DMS79 (cell line): ENCODE results near the gene BOLL.
"Not testable (repeated sequence)": the region's sequence is repeated elsewhere in the genome, so short reads cannot be mapped to it uniquely, and the experiment has no call there.

Source experiments
- DNase-seq: peaks from one replicate; lab custom pipeline; 2025; lab: John Stamatoyannopoulos, UW

BOLL gene

GRCh38 chr2:197798187-197798586, 13.1 kb upstream of the BOLL start:
- DNase-seq, result no peak

- DNase-seq, result no peak
These were observed 10.2 kb upstream of the BOLL start for GRCh38 chr2:197795277-197795676.

GRCh38 chr2:197793456-197793855, 8.3 kb upstream of the BOLL start:
- no peak for DNase-seq

- no peak for DNase-seq
These were observed 1.1 kb upstream of the BOLL start for GRCh38 chr2:197786010-197786877.

GRCh38 chr2:197782126-197782525, 3.0 kb downstream of the BOLL start:
- no peak for DNase-seq

- DNase-seq, result no peak
These were observed 5.9 kb downstream of the BOLL start for GRCh38 chr2:197779261-197779660.

GRCh38 chr2:197777823-197778407, 7.2 kb downstream of the BOLL start:
- DNase-seq, result no peak

- DNase-seq, result no peak
These were observed 24.8 kb downstream of the BOLL start for GRCh38 chr2:197760293-197760657.

- DNase-seq, result no peak
These were observed 25.4 kb downstream of the BOLL start for GRCh38 chr2:197759625-197760292.

GRCh38 chr2:197759013-197759412, 26.1 kb downstream of the BOLL start:
- no peak for DNase-seq

GRCh38 chr2:197740200-197740599, 44.9 kb downstream of the BOLL start:
- DNase-seq, result no peak

- not testable (repeated sequence) for DNase-seq
These were observed 56.3 kb downstream of the BOLL start for GRCh38 chr2:197728555-197729544.

GRCh38 chr2:197727011-197727410, 58.1 kb downstream of the BOLL start:
- DNase-seq, result no peak

- no peak for DNase-seq
These were observed 67.3 kb downstream of the BOLL start for GRCh38 chr2:197717863-197718262.

GRCh38 chr2:197713271-197713670, 71.8 kb downstream of the BOLL start:
- no peak for DNase-seq

- no peak for DNase-seq
These were observed 73.5 kb downstream of the BOLL start for GRCh38 chr2:197711578-197711977.

GRCh38 chr2:197710424-197711042, 74.6 kb downstream of the BOLL start:
- DNase-seq, result no peak

GRCh38 chr2:197709140-197709539, 76.0 kb downstream of the BOLL start:
- not testable (repeated sequence) for DNase-seq

- DNase-seq, result no peak
These were observed 76.8 kb downstream of the BOLL start for GRCh38 chr2:197708331-197708730.

- no peak for DNase-seq
These were observed 77.6 kb downstream of the BOLL start for GRCh38 chr2:197707316-197708213.
